Measurements from ENCODE around the gene SYT10.

The SYT10 gene

GRCh38 chr12:33439587-33440011, at the start of gene SYT10:
Gene SYT10 (minus strand): TSS chr12:33439819. CDS start chr12:33439522, 297 bp downstream.
- no peak for DNase-seq (ENCODE audit: low read depth)
- H3K4me3 ChIP-seq (ENCODE audit: low read depth, low read length) = peak within 1 kb of the TSS; percentile 58
- no peak for TF ChIP-seq CTCF (conservative IDR thresholded peaks at IDR 0.05; ENCODE audit: low read depth, low read length)

- no peak for DNase-seq (ENCODE audit: low read depth)
- no peak for TF ChIP-seq CTCF (conservative IDR thresholded peaks at IDR 0.05; ENCODE audit: low read depth, low read length)
- H3K4me3 ChIP-seq (ENCODE audit: low read depth, low read length) = no peak overlapping the region
These were observed 48.4 kb upstream of the SYT10 start for GRCh38 chr12:33488036-33488435.

GRCh38 chr12:33486058-33486457, 46.4 kb upstream of the SYT10 start:
- DNase-seq (ENCODE audit: low read depth) = no peak
- no peak overlapping the region for H3K4me3 ChIP-seq (ENCODE audit: low read depth, low read length)
- no peak for TF ChIP-seq CTCF (conservative IDR thresholded peaks at IDR 0.05; ENCODE audit: low read depth, low read length)

- no peak for DNase-seq (ENCODE audit: low read depth)
- no peak for TF ChIP-seq CTCF (conservative IDR thresholded peaks at IDR 0.05; ENCODE audit: low read depth, low read length)
- no peak overlapping the region for H3K4me3 ChIP-seq (ENCODE audit: low read depth, low read length)
These were observed 44.5 kb upstream of the SYT10 start for GRCh38 chr12:33484161-33484560.

- TF ChIP-seq CTCF (conservative IDR thresholded peaks at IDR 0.05; ENCODE audit: low read depth, low read length) = no peak
- no peak for DNase-seq (ENCODE audit: low read depth)
- H3K4me3 ChIP-seq (ENCODE audit: low read depth, low read length) = no peak overlapping the region
These were observed 40.7 kb upstream of the SYT10 start for GRCh38 chr12:33480366-33480765.

GRCh38 chr12:33476058-33476457, 36.4 kb upstream of the SYT10 start:
- no peak overlapping the region for H3K4me3 ChIP-seq (ENCODE audit: low read depth, low read length)
- no peak for TF ChIP-seq CTCF (conservative IDR thresholded peaks at IDR 0.05; ENCODE audit: low read depth, low read length)
- DNase-seq (ENCODE audit: low read depth) = peak; percentile 15

GRCh38 chr12:33472299-33472698, 32.7 kb upstream of the SYT10 start:
- no peak for TF ChIP-seq CTCF (conservative IDR thresholded peaks at IDR 0.05; ENCODE audit: low read depth, low read length)
- no peak overlapping the region for H3K4me3 ChIP-seq (ENCODE audit: low read depth, low read length)
- no peak for DNase-seq (ENCODE audit: low read depth)
